Gastroesophageal sphincter (tissue), 3 donors: ENCODE results near the gene CEBPG.

Source experiments
- EP300 ChIP-seq: sonication (generic); formaldehyde crosslinking; IDR thresholded peaks from one replicate; pipeline ENCODE4 v1.6.1; 2017; ENCODE audit warnings: antibody characterized with exemption, mild to moderate bottlenecking
- POLR2A ChIP-seq, 2 donors: fragments of 450-650 bp; IDR thresholded peaks; one replicate each; pipeline ENCODE4 v1.6.1; 2017; ENCODE audit warnings: antibody characterized with exemption in 2 of 2, mild to moderate bottlenecking in 2 of 2, moderate library complexity in 1 of 2
- TF ChIP-seq, protein P1 (sequence below), 4 experiments: fragments of 200-600 bp in 2 of 4; fragments of 450-650 bp in 2 of 4; sonication (generic) in 1 of 4; IDR thresholded peaks; one replicate each; pipeline ENCODE4 v1.5.1; 2017 to 2019; ENCODE audit warnings: antibody characterized with exemption in 4 of 4, mild to moderate bottlenecking in 2 of 4, moderate library complexity in 2 of 4

- TF ChIP-seq EP300 = no peak
- TF ChIP-seq, protein P1, sequence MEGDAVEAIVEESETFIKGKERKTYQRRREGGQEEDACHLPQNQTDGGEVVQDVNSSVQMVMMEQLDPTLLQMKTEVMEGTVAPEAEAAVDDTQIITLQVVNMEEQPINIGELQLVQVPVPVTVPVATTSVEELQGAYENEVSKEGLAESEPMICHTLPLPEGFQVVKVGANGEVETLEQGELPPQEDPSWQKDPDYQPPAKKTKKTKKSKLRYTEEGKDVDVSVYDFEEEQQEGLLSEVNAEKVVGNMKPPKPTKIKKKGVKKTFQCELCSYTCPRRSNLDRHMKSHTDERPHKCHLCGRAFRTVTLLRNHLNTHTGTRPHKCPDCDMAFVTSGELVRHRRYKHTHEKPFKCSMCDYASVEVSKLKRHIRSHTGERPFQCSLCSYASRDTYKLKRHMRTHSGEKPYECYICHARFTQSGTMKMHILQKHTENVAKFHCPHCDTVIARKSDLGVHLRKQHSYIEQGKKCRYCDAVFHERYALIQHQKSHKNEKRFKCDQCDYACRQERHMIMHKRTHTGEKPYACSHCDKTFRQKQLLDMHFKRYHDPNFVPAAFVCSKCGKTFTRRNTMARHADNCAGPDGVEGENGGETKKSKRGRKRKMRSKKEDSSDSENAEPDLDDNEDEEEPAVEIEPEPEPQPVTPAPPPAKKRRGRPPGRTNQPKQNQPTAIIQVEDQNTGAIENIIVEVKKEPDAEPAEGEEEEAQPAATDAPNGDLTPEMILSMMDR (IDR thresholded peaks at IDR 0.05) = no peak
- no peak for TF ChIP-seq POLR2A (IDR thresholded peaks at IDR 0.05)
These were observed 22.8 kb upstream of the CEBPG start for GRCh38 chr19:33350538-33351309.
